HG02973 (cell line): ENCODE data around the gene LILRB1.
A peak's percentile ranks its signal among the peaks of the same experiment; 100 is the strongest.
"Not testable (repeated sequence)": the region's sequence is repeated elsewhere in the genome, so short reads cannot be mapped to it uniquely, and the experiment has no call there.

ENCODE experiments used
- ATAC-seq: cut with Tn5 transposase; IDR thresholded peaks from one replicate; pipeline ENCODE4 v1.9.1; 2021; ENCODE audit warnings: moderate library complexity; ENCODE audit not compliant: unreplicated experiment

LILRB1 gene

GRCh38 chr19:54630262-54630661 is at the start of gene LILRB1:
LILRB1 (plus strand) TSS chr19:54630484; CDS start chr19:54631074, 590 bp downstream.
- ATAC-seq, result not testable (repeated sequence)

GRCh38 chr19:54586397-54586796 is 43.9 kb upstream of the LILRB1 start:
- no peak for ATAC-seq

- no peak for ATAC-seq
Measured at GRCh38 chr19:54587026-54587425, 43.3 kb upstream of the LILRB1 start.

GRCh38 chr19:54593445-54593844 is 36.8 kb upstream of the LILRB1 start, which contains the start of gene LILRA1:
LILRA1 (plus strand) TSS chr19:54593632; CDS start chr19:54594245, 613 bp downstream.
- ATAC-seq, result not testable (repeated sequence)

GRCh38 chr19:54593931-54594626 is 36.2 kb upstream of the LILRB1 start:
- not testable (repeated sequence) for ATAC-seq

- no peak for ATAC-seq
Measured at GRCh38 chr19:54594737-54595136, 35.5 kb upstream of the LILRB1 start.

GRCh38 chr19:54595680-54596436 is 34.4 kb upstream of the LILRB1 start:
- ATAC-seq, result not testable (repeated sequence)

- ATAC-seq, result no peak
Measured at GRCh38 chr19:54600212-54600611, 30.1 kb upstream of the LILRB1 start.

- ATAC-seq, result no peak
Measured at GRCh38 chr19:54606230-54606629, 24.1 kb upstream of the LILRB1 start.

GRCh38 chr19:54606891-54607784 is 23.1 kb upstream of the LILRB1 start:
- ATAC-seq, result peak; percentile 53

- no peak for ATAC-seq
Measured at GRCh38 chr19:54607785-54608150, 22.5 kb upstream of the LILRB1 start.

- ATAC-seq, result no peak
Measured at GRCh38 chr19:54608205-54608604, 22.1 kb upstream of the LILRB1 start.

GRCh38 chr19:54608792-54609191 is 21.5 kb upstream of the LILRB1 start:
- ATAC-seq, result no peak

- ATAC-seq, result no peak
Measured at GRCh38 chr19:54609356-54609791, 20.9 kb upstream of the LILRB1 start.

GRCh38 chr19:54612428-54612827 is 17.9 kb upstream of the LILRB1 start:
- no peak for ATAC-seq

- ATAC-seq, result no peak
Measured at GRCh38 chr19:54614726-54615125, 15.6 kb upstream of the LILRB1 start.

- no peak for ATAC-seq
Measured at GRCh38 chr19:54616057-54616456, 14.2 kb upstream of the LILRB1 start.

- ATAC-seq, result peak; percentile 77
Measured at GRCh38 chr19:54616821-54617560, 13.3 kb upstream of the LILRB1 start.

- ATAC-seq, result no peak
Measured at GRCh38 chr19:54620464-54620863, 9.8 kb upstream of the LILRB1 start.

- no peak for ATAC-seq
Measured at GRCh38 chr19:54622431-54622830, 7.9 kb upstream of the LILRB1 start.
